HepG2 (cell line): ENCODE results near the gene NHLH2. TPM values are rescaled to one million over a fixed set of nuclear protein-coding genes. Genes with fewer than 3 reads are reported as not detected.

Experiments
- ATAC-seq: fragments of 200-7000 bp; cut with Tn5 transposase; 3 replicates; pipeline ENCODE4 v1.9.1; 2020; ENCODE audit warnings: mild to moderate bottlenecking, moderate library complexity
- BruUV-seq: library from RNA; stranded (reverse); fragments of 400-500 nt; replicated peaks from 2 replicates; lab custom pipeline; 2021; lab: Mats Ljungman, UMichigan
- CTCF ChIA-PET: fragments of 300-600 bp; formaldehyde crosslinking; extraction: SDS; loops from one replicate; lab custom pipeline; 2021; ENCODE audit warnings: low total read pairs, inconsistent platforms, low intra/inter-chr PET ratio; lab: Yijun Ruan, JAX
- POLR2A ChIA-PET: fragments of 350-600 bp; sonication (Branson Sonifier 250); formaldehyde crosslinking; loops from one replicate; lab custom pipeline; 2020; ENCODE audit warnings: antibody characterized with exemption, inconsistent platforms; lab: Yijun Ruan, JAX
- DNase-seq: peaks from one replicate; pipeline ENCODE4 v3.0.0-alpha.2; 2015; ENCODE audit warnings: low spot score
- FAIRE-seq: peaks from 3 replicates; lab custom pipeline; 2011; peaks lifted over from hg19 to GRCh38; lab: Jason Lieb, UNC
- H2AFZ ChIP-seq: one replicate; pipeline ENCODE4 v1.6.1; 2011; ENCODE audit warnings: low read length, inconsistent platforms
- H3K27ac ChIP-seq: fragments of 300-600 bp; 3 replicates; pipeline ENCODE4 v1.8.0; 2011; ENCODE audit warnings: mixed run types, mild to moderate bottlenecking, mixed read lengths, low read length, inconsistent platforms; ENCODE audit not compliant: insufficient read depth; ENCODE audit errors: extremely low read length
- H3K27me3 ChIP-seq, 2 experiments: fragments of 200-600 bp in 1 of 2; 2 replicates in 1 of 2; 3 replicates in 1 of 2; pipeline versions ENCODE4 v1.6.0 to v1.8.0; 2011; ENCODE audit warnings: low read length in 2 of 2, mild to moderate bottlenecking in 2 of 2, moderate library complexity in 2 of 2, inconsistent platforms in 1 of 2; ENCODE audit not compliant: insufficient read depth in 2 of 2, control insufficient read depth in 1 of 2
- H3K36me3 ChIP-seq, 2 experiments: fragments of 200-600 bp in 1 of 2; replicated peaks in 1 of 2; 2 replicates in 1 of 2; 3 replicates in 1 of 2; pipeline versions ENCODE4 v1.5.1 to v1.8.0; 2011; ENCODE audit warnings: low read length in 2 of 2, inconsistent platforms in 1 of 2; ENCODE audit not compliant: insufficient read depth in 2 of 2, control insufficient read depth in 1 of 2
- H3K4me1 ChIP-seq: 2 replicates; pipeline ENCODE4 v1.5.1; 2012; ENCODE audit warnings: low read length, inconsistent platforms; ENCODE audit not compliant: insufficient read depth
- H3K4me2 ChIP-seq: 2 replicates; pipeline ENCODE4 v1.6.0; 2011; ENCODE audit warnings: low read depth, low read length, inconsistent platforms
- H3K4me3 ChIP-seq, 3 experiments: fragments of 200-600 bp in 1 of 3; sonication (generic), shearing (Covaris generic) in 1 of 3; replicated peaks in 1 of 3; 2 replicates each; pipeline ENCODE4 v1.5.1; 2011 to 2016; ENCODE audit warnings: low read length in 3 of 3, inconsistent platforms in 2 of 3, low read depth in 2 of 3, mild to moderate bottlenecking in 2 of 3, control low read depth in 1 of 3, mixed read lengths in 1 of 3; ENCODE audit not compliant: insufficient read depth in 1 of 3
- H3K79me2 ChIP-seq: one replicate; pipeline ENCODE4 v1.6.1; 2011; ENCODE audit warnings: low read length, inconsistent platforms; ENCODE audit not compliant: insufficient read depth
- H3K9ac ChIP-seq: 2 replicates; pipeline ENCODE4 v1.6.0; 2011; ENCODE audit warnings: mild to moderate bottlenecking, low read depth, low read length, inconsistent platforms; ENCODE audit not compliant: insufficient read depth
- H3K9me3 ChIP-seq: 2 replicates; pipeline ENCODE4 v1.5.1; 2012; ENCODE audit warnings: mild to moderate bottlenecking, low read length
- H4K20me1 ChIP-seq: 2 replicates; pipeline ENCODE4 v1.6.0; 2011; ENCODE audit warnings: inconsistent platforms, mild to moderate bottlenecking, low read length, moderate library complexity; ENCODE audit not compliant: insufficient read depth
- MXD3 ChIP-seq: IDR thresholded peaks from 2 replicates; pipeline ENCODE4 v1.6.1; 2016; ENCODE audit warnings: mild to moderate bottlenecking, missing biosample characterization, missing genetic modification reagents
- ZNF383 ChIP-seq: sonication (generic); formaldehyde crosslinking; IDR thresholded peaks from 2 replicates; pipeline ENCODE4 v1.4.0; 2020; ENCODE audit warnings: missing genetic modification reagents, mild to moderate bottlenecking, borderline replicate concordance
- ZNF407 ChIP-seq: sonication (generic); formaldehyde crosslinking; IDR thresholded peaks from one replicate; pipeline ENCODE4 v1.5.1; 2020; ENCODE audit warnings: mild to moderate bottlenecking, missing genetic modification reagents; ENCODE audit errors: not compliant biosample characterization
- WGBS: methylation state at CpG from one replicate; pipeline ENCODE4 v1.1.6; 2017; ENCODE audit warnings: low lambda C conversion rate; 5-methylcytosine and 5-hydroxymethylcytosine counted together
- in situ Hi-C: cut with HindIII; loops from 2 replicates; pipeline ENCODE4 v1.10.0; 2017; ENCODE audit warnings: low pct_unique_long_range_greater_than_20kb; ENCODE audit not compliant: extremely low pct_ligation_motif_present
- intact Hi-C: fragments of 100-400 bp; cut with micrococcal nuclease; formaldehyde crosslinking; loops from one replicate; pipeline ENCODE4 v1.10.0; 2022; ENCODE audit not compliant: unreplicated experiment
- polyA plus RNA-seq, 8 experiments: library from polyadenylated mRNA; depleted of rRNA in 3 of 8; stranded (reverse) in 7 of 8; unstranded in 1 of 8; fragments of >200 nt; fragmentation: Illumina TruSeq in 4 of 8; extraction: Trizol in 4 of 8; gene quantifications; 2 replicates each; pipeline versions ENCODE4 v1.2.1 to v1.2.3, GENCODE V29; 2011 to 2016; ENCODE audit warnings: low read depth in 4 of 8, missing spikeins in 1 of 8, mixed read lengths in 1 of 8; ENCODE audit not compliant: insufficient read depth in 1 of 8
- total RNA-seq, 5 experiments: library from RNA; depleted of rRNA; stranded (reverse); fragments of >200 nt; fragmentation: Illumina TruSeq; extraction: Trizol; gene quantifications; 2 replicates each; pipeline ENCODE4 v1.2.3, GENCODE V29; 2016; ENCODE audit warnings: low read depth in 1 of 5
- TF ChIP-seq, protein P1 (sequence below): sonication (generic); formaldehyde crosslinking; IDR thresholded peaks from 2 replicates; pipeline ENCODE4 v1.4.0; 2020; ENCODE audit warnings: missing genetic modification reagents
- TF ChIP-seq, protein P2 (sequence below): sonication (generic); formaldehyde crosslinking; IDR thresholded peaks from 2 replicates; pipeline ENCODE4 v1.4.0; 2020; ENCODE audit warnings: mild to moderate bottlenecking, missing genetic modification reagents

Gene NHLH2
- total and polyA plus RNA-seq, 2 of the 13 experiments (the other 11 are each of a cell fraction or from before 2014, with no cell fraction given): not detected

DNA sequence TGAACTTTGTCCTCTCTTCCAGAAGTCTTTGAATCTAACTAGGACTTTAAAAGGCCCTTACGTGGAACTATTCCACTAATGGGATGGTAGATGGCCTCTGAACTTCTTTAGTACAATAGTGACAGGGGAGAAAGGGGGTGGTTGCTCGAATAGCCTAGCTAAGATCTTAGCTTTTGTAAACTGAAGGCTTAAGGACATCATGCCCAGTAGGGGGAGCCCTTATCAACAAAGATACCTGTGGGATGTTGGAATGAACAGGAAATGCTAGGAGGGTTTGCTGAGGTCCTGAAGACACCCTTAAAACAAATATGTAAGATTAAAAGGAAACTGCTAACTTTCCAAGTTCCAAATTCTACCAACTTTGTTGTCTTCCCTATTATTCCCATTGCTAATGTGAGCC, 33.2 kb downstream of the NHLH2 start (continued):
- TF ChIP-seq, protein P1, sequence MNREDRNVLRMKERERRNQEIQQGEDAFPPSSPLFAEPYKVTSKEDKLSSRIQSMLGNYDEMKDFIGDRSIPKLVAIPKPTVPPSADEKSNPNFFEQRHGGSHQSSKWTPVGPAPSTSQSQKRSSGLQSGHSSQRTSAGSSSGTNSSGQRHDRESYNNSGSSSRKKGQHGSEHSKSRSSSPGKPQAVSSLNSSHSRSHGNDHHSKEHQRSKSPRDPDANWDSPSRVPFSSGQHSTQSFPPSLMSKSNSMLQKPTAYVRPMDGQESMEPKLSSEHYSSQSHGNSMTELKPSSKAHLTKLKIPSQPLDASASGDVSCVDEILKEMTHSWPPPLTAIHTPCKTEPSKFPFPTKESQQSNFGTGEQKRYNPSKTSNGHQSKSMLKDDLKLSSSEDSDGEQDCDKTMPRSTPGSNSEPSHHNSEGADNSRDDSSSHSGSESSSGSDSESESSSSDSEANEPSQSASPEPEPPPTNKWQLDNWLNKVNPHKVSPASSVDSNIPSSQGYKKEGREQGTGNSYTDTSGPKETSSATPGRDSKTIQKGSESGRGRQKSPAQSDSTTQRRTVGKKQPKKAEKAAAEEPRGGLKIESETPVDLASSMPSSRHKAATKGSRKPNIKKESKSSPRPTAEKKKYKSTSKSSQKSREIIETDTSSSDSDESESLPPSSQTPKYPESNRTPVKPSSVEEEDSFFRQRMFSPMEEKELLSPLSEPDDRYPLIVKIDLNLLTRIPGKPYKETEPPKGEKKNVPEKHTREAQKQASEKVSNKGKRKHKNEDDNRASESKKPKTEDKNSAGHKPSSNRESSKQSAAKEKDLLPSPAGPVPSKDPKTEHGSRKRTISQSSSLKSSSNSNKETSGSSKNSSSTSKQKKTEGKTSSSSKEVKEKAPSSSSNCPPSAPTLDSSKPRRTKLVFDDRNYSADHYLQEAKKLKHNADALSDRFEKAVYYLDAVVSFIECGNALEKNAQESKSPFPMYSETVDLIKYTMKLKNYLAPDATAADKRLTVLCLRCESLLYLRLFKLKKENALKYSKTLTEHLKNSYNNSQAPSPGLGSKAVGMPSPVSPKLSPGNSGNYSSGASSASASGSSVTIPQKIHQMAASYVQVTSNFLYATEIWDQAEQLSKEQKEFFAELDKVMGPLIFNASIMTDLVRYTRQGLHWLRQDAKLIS (CRISPR knock-in tag): no peak
- TF ChIP-seq, protein P2, sequence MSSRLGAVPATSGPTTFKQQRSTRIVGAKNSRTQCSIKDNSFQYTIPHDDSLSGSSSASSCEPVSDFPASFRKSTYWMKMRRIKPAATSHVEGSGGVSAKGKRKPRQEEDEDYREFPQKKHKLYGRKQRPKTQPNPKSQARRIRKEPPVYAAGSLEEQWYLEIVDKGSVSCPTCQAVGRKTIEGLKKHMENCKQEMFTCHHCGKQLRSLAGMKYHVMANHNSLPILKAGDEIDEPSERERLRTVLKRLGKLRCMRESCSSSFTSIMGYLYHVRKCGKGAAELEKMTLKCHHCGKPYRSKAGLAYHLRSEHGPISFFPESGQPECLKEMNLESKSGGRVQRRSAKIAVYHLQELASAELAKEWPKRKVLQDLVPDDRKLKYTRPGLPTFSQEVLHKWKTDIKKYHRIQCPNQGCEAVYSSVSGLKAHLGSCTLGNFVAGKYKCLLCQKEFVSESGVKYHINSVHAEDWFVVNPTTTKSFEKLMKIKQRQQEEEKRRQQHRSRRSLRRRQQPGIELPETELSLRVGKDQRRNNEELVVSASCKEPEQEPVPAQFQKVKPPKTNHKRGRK (CRISPR knock-in tag): no peak

GRCh38 chr1:115805597-115805996, 35.3 kb downstream of the NHLH2 start:
- Histone ChIP-seq H3K9me3 (no peaks in the 10 kb centered on the region), H3K4me3 (no peak overlapping the region), H3K9ac (no peak overlapping the region), H4K20me1 (no peaks in the 10 kb centered on the region), H3K36me3 (no peaks in the 10 kb centered on the region), H3K79me2 (no peaks in the 10 kb centered on the region), H3K27me3 (no peaks in the 10 kb centered on the region), H3K4me2 (no peak overlapping the region), H3K27ac (no peak overlapping the region), H2AFZ (no peak overlapping the region), H3K4me1 (no peaks in the 10 kb centered on the region)
- BruUV-seq: no TSS peak
- CTCF ChIA-PET: interaction anchor here (3.6 kb wide), 1 partner anchor 175 kb away, joined by 28 read pairs; no protein-coding TSS in a partner anchor
- FAIRE-seq (no peak), DNase-seq (no peak), ATAC-seq (no peak)
- intact Hi-C loops: no loop called here
- 42% methylated on average over 1 of the region's 1 CpG for WGBS
- in situ Hi-C loops: loop anchor here (5.0 kb wide), 1 partner anchor 177 kb away; no protein-coding TSS in a partner anchor
- POLR2A ChIA-PET: no interaction called here
- no peak for TF ChIP-seq MXD3
- no peak for TF ChIP-seq ZNF383 (CRISPR knock-in tag)
- no peak for TF ChIP-seq ZNF407
